ENCODE results near the gene BTBD18.
A peak's percentile ranks its signal among the peaks of the same experiment; 100 is the strongest.

- TF ChIP-seq POLR2AphosphoS5 (IDR thresholded peaks at IDR 0.05; ENCODE audit: low read depth, low read length) = no peak
- peak; percentile 37; the same call in 1 of the 2 replicates for TF ChIP-seq POLR2A (IDR thresholded peaks at IDR 0.05; ENCODE audit: low read depth, low read length)
- no peak; the same call in 1 of the 2 replicates for TF ChIP-seq TAF1 (IDR thresholded peaks at IDR 0.05; ENCODE audit: borderline replicate concordance, low read depth, low read length)
These were observed 9.9 kb upstream of the BTBD18 start, which contains the start of gene CTNND1 for GRCh38 chr11:57761301-57762234.
